Activated CD8-positive, alpha-beta T cell treated with anti-CD3 and anti-CD28 coated beads, Interleukin-2, amount 10 ng/mL, durations not matched to agents 7 days and 5 days (primary cell): ENCODE results near the gene AFDN. TPM values are rescaled to one million over a fixed set of nuclear protein-coding genes. Genes with fewer than 3 reads are reported as not detected.

Experiments used
- ATAC-seq: fragments of 150-1000 bp; cut with Tn5 transposase; one replicate; pipeline ENCODE4 v1.10.0; 2021; ENCODE audit warnings: moderate library complexity
- CTCF ChIA-PET: fragments of 350-600 bp; sonication (Branson Sonifier 250); formaldehyde crosslinking; loops from one replicate; lab custom pipeline; 2021; ENCODE audit warnings: antibody characterized with exemption; lab: Charles Lee
- POLR2A ChIA-PET: fragments of 350-600 bp; sonication (Branson Sonifier 250); formaldehyde crosslinking; loops from one replicate; lab custom pipeline; 2021; ENCODE audit warnings: antibody characterized with exemption; lab: Charles Lee
- DNase-seq: peaks from one replicate; pipeline ENCODE4 v3.0.0-alpha.2; 2020
- H3K27ac Mint-ChIP-seq: one replicate; pipeline ENCODE4 v1.8.0; 2021; ENCODE audit warnings: mild to moderate bottlenecking, mixed read lengths
- H3K27me3 Mint-ChIP-seq: one replicate; pipeline ENCODE4 v1.8.0; 2021; ENCODE audit warnings: low read depth, mixed read lengths
- H3K36me3 Mint-ChIP-seq: one replicate; pipeline ENCODE4 v1.8.0; 2021; ENCODE audit warnings: low read depth, mixed read lengths
- H3K4me1 Mint-ChIP-seq: one replicate; pipeline ENCODE4 v1.8.0; 2021; ENCODE audit warnings: low read depth, mixed read lengths
- H3K4me3 Mint-ChIP-seq: one replicate; pipeline ENCODE4 v1.8.0; 2021; ENCODE audit warnings: mild to moderate bottlenecking, mixed read lengths
- H3K9me3 Mint-ChIP-seq: one replicate; pipeline ENCODE4 v1.8.0; 2022; ENCODE audit warnings: mixed read lengths; ENCODE audit not compliant: insufficient read depth
- total RNA-seq, 2 experiments: library from RNA; stranded (reverse); gene quantifications; one replicate each; pipeline ENCODE4 v1.2.3, GENCODE V29; 2021

AFDN gene
- total RNA-seq, 2 experiments from 2014 or later: 20.9 to 24.2 TPM

- DNase-seq (no peak), ATAC-seq (no peak)
- Mint-ChIP-seq H3K9me3 (no peaks in the 10 kb centered on the region), H3K36me3 (no peaks in the 10 kb centered on the region), H3K4me1 (no peaks in the 10 kb centered on the region), H3K4me3 (no peak overlapping the region), H3K27ac (no peak overlapping the region), H3K27me3 (peaks cover 10% of the 10 kb centered on the region)
- ChIA-PET POLR2A (no interaction called here), CTCF (no interaction called here)
Observed at GRCh38 chr6:167789358-167789757, 37.4 kb upstream of the AFDN start.

GRCh38 chr6:167791091-167791779, 35.5 kb upstream of the AFDN start:
- no peaks in the 10 kb centered on the region for H3K4me1 Mint-ChIP-seq
- no peaks in the 10 kb centered on the region for H3K36me3 Mint-ChIP-seq
- CTCF ChIA-PET: no interaction called here
- H3K27me3 Mint-ChIP-seq: peaks cover 23% of the 10 kb centered on the region
- no peak overlapping the region for H3K27ac Mint-ChIP-seq
- POLR2A ChIA-PET: no interaction called here
- H3K4me3 Mint-ChIP-seq: no peak overlapping the region
- no peak for ATAC-seq
- H3K9me3 Mint-ChIP-seq: no peaks in the 10 kb centered on the region
- DNase-seq: no peak

GRCh38 chr6:167791780-167792478, 34.8 kb upstream of the AFDN start:
- no peak overlapping the region for H3K27ac Mint-ChIP-seq
- no peak overlapping the region for H3K4me3 Mint-ChIP-seq
- POLR2A ChIA-PET: no interaction called here
- CTCF ChIA-PET: no interaction called here
- no peak for ATAC-seq
- DNase-seq: no peak
- peaks cover 4% of the 10 kb centered on the region for H3K4me1 Mint-ChIP-seq
- H3K27me3 Mint-ChIP-seq: peaks cover 27% of the 10 kb centered on the region
- H3K9me3 Mint-ChIP-seq: no peaks in the 10 kb centered on the region
- H3K36me3 Mint-ChIP-seq: no peaks in the 10 kb centered on the region

- no peaks in the 10 kb centered on the region for H3K9me3 Mint-ChIP-seq
- peaks cover 33% of the 10 kb centered on the region for H3K27me3 Mint-ChIP-seq
- ChIA-PET POLR2A (no interaction called here), CTCF (no interaction called here)
- DNase-seq (no peak), ATAC-seq (no peak)
- H3K4me1 Mint-ChIP-seq: peaks cover 5% of the 10 kb centered on the region
- no peak overlapping the region for H3K4me3 Mint-ChIP-seq
- H3K36me3 Mint-ChIP-seq: no peaks in the 10 kb centered on the region
- no peak overlapping the region for H3K27ac Mint-ChIP-seq
Observed at GRCh38 chr6:167793421-167793820, 33.3 kb upstream of the AFDN start.

GRCh38 chr6:167794161-167795157, 32.3 kb upstream of the AFDN start:
- CTCF ChIA-PET: no interaction called here
- ATAC-seq (no peak), DNase-seq (no peak)
- Mint-ChIP-seq H3K27me3 (peaks cover 39% of the 10 kb centered on the region), H3K4me3 (no peak overlapping the region), H3K4me1 (peaks cover 5% of the 10 kb centered on the region), H3K36me3 (no peaks in the 10 kb centered on the region), H3K27ac (no peak overlapping the region), H3K9me3 (no peaks in the 10 kb centered on the region)
- POLR2A ChIA-PET: no interaction called here

- no peaks in the 10 kb centered on the region for H3K36me3 Mint-ChIP-seq
- peaks cover 43% of the 10 kb centered on the region for H3K27me3 Mint-ChIP-seq
- no peaks in the 10 kb centered on the region for H3K9me3 Mint-ChIP-seq
- no peak overlapping the region for H3K4me3 Mint-ChIP-seq
- DNase-seq (no peak), ATAC-seq (no peak)
- ChIA-PET POLR2A (no interaction called here), CTCF (no interaction called here)
- H3K4me1 Mint-ChIP-seq: peaks cover 5% of the 10 kb centered on the region
- no peak overlapping the region for H3K27ac Mint-ChIP-seq
Observed at GRCh38 chr6:167795321-167795811, 31.3 kb upstream of the AFDN start.

- DNase-seq: no peak
- no peak for ATAC-seq
- no peaks in the 10 kb centered on the region for H3K9me3 Mint-ChIP-seq
- no peaks in the 10 kb centered on the region for H3K36me3 Mint-ChIP-seq
- POLR2A ChIA-PET: no interaction called here
- H3K27me3 Mint-ChIP-seq: peaks cover 43% of the 10 kb centered on the region
- H3K4me3 Mint-ChIP-seq: no peak overlapping the region
- CTCF ChIA-PET: no interaction called here
- H3K27ac Mint-ChIP-seq: no peak overlapping the region
- H3K4me1 Mint-ChIP-seq: peaks cover 5% of the 10 kb centered on the region
Observed at GRCh38 chr6:167795874-167796191, 30.9 kb upstream of the AFDN start.

- Mint-ChIP-seq H3K9me3 (no peaks in the 10 kb centered on the region), H3K36me3 (no peaks in the 10 kb centered on the region), H3K27ac (no peak overlapping the region), H3K4me3 (peak overlapping the region; percentile 12), H3K27me3 (peaks cover 45% of the 10 kb centered on the region), H3K4me1 (peaks cover 5% of the 10 kb centered on the region)
- ChIA-PET CTCF (no interaction called here), POLR2A (no interaction called here)
- DNase-seq: no peak
- ATAC-seq: peak; percentile 49
Observed at GRCh38 chr6:167796192-167796981, 30.3 kb upstream of the AFDN start.

- Mint-ChIP-seq H3K36me3 (no peaks in the 10 kb centered on the region), H3K27ac (no peak overlapping the region), H3K4me1 (peaks cover 5% of the 10 kb centered on the region), H3K27me3 (peaks cover 52% of the 10 kb centered on the region), H3K4me3 (peak overlapping the region; percentile 12), H3K9me3 (no peaks in the 10 kb centered on the region)
- POLR2A ChIA-PET: no interaction called here
- CTCF ChIA-PET: no interaction called here
- DNase-seq (no peak), ATAC-seq (no peak)
Observed at GRCh38 chr6:167797011-167797471, 29.7 kb upstream of the AFDN start.

- Mint-ChIP-seq H3K4me1 (peaks cover 5% of the 10 kb centered on the region), H3K27me3 (peaks cover 55% of the 10 kb centered on the region), H3K9me3 (no peaks in the 10 kb centered on the region), H3K4me3 (no peak overlapping the region), H3K36me3 (no peaks in the 10 kb centered on the region), H3K27ac (no peak overlapping the region)
- DNase-seq (no peak), ATAC-seq (no peak)
- ChIA-PET POLR2A (no interaction called here), CTCF (no interaction called here)
Observed at GRCh38 chr6:167797476-167798265, 29.0 kb upstream of the AFDN start.

- Mint-ChIP-seq H3K4me3 (no peak overlapping the region), H3K4me1 (peaks cover 5% of the 10 kb centered on the region), H3K36me3 (no peaks in the 10 kb centered on the region), H3K27me3 (peaks cover 55% of the 10 kb centered on the region), H3K27ac (no peak overlapping the region), H3K9me3 (no peaks in the 10 kb centered on the region)
- POLR2A ChIA-PET: no interaction called here
- DNase-seq (no peak), ATAC-seq (no peak)
- CTCF ChIA-PET: no interaction called here
Observed at GRCh38 chr6:167798453-167798852, 28.3 kb upstream of the AFDN start.
